ENCODE measurements around the gene FBXO22.

The FBXO22 gene

DNA sequence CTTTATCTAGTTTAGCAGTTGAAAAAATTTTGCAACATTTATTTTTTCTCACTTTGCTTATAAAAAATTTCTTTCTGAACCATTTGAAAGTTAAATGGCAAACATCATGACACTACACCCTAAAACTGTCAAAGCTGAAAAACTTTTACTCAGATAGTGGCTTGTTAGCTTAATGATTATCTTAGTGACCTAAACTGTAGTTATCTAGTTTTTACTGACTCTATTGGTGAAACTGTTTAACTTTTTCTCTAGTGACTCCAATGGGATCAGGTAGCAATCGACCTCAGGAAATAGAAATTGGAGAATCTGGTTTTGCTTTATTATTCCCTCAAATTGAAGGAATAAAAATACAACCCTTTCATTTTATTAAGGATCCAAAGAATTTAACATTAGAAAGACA lies 13.3 kb downstream of the FBXO22 start:
- TF ChIP-seq, protein P1, sequence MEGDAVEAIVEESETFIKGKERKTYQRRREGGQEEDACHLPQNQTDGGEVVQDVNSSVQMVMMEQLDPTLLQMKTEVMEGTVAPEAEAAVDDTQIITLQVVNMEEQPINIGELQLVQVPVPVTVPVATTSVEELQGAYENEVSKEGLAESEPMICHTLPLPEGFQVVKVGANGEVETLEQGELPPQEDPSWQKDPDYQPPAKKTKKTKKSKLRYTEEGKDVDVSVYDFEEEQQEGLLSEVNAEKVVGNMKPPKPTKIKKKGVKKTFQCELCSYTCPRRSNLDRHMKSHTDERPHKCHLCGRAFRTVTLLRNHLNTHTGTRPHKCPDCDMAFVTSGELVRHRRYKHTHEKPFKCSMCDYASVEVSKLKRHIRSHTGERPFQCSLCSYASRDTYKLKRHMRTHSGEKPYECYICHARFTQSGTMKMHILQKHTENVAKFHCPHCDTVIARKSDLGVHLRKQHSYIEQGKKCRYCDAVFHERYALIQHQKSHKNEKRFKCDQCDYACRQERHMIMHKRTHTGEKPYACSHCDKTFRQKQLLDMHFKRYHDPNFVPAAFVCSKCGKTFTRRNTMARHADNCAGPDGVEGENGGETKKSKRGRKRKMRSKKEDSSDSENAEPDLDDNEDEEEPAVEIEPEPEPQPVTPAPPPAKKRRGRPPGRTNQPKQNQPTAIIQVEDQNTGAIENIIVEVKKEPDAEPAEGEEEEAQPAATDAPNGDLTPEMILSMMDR (IDR thresholded peaks at IDR 0.05; ENCODE audit: borderline replicate concordance, control extremely low read depth, extremely low read depth, insufficient read depth, missing control alignments): no peak
- DNase-seq (ENCODE audit: low spot score): no peak
- in situ Hi-C loops (cut with MboI; ENCODE audit: low sequenced_read_pairs, unreplicated experiment): no loop called here

DNA sequence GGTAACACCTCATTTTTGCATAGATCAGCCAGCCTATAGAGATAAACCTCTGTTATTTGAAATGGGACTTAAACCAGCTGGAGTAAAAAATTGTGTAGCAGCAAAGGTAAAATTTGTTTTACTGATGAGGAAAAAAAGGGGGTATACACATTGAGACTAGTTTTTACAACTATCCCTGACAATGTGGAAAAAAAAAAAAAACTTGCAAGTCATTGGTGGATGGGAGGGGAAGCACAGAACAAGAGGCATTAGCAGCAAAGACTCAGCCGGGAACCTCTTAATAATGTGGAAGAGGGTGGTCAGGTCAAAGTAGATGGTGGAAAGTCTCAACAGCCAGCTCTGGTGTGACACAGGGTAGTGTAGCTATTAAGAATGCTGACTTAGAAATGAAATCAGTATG lies 14.5 kb downstream of the FBXO22 start:
- no peak for DNase-seq (ENCODE audit: low spot score)
- TF ChIP-seq, protein P1 (IDR thresholded peaks at IDR 0.05; ENCODE audit: borderline replicate concordance, control extremely low read depth, extremely low read depth, insufficient read depth, missing control alignments): no peak
- in situ Hi-C loops (cut with MboI; ENCODE audit: low sequenced_read_pairs, unreplicated experiment): no loop called here

DNA sequence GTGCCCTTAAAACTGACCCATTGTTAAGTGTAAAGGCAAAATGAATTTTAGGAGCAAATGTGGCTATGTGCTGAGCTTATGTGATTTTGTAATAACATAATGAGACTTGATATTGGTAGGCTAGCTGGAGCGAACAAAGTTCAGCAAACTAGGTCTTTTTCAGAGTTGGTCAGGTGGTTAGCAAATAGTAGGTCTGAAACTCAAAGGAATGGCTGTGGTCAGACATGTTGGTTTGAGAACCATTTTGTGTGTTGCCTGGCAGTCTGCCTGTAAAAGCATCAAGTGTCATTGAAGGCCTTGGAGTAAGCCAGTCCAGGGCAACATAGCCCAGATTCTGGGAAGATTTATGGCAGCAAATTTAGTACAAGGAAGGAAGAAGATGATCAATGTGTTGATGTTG lies 16.4 kb downstream of the FBXO22 start:
- TF ChIP-seq, protein P1 (IDR thresholded peaks at IDR 0.05; ENCODE audit: borderline replicate concordance, control extremely low read depth, extremely low read depth, insufficient read depth, missing control alignments): no peak
- no peak for DNase-seq (ENCODE audit: low spot score)
- in situ Hi-C loops (cut with MboI; ENCODE audit: low sequenced_read_pairs, unreplicated experiment): no loop called here

DNA sequence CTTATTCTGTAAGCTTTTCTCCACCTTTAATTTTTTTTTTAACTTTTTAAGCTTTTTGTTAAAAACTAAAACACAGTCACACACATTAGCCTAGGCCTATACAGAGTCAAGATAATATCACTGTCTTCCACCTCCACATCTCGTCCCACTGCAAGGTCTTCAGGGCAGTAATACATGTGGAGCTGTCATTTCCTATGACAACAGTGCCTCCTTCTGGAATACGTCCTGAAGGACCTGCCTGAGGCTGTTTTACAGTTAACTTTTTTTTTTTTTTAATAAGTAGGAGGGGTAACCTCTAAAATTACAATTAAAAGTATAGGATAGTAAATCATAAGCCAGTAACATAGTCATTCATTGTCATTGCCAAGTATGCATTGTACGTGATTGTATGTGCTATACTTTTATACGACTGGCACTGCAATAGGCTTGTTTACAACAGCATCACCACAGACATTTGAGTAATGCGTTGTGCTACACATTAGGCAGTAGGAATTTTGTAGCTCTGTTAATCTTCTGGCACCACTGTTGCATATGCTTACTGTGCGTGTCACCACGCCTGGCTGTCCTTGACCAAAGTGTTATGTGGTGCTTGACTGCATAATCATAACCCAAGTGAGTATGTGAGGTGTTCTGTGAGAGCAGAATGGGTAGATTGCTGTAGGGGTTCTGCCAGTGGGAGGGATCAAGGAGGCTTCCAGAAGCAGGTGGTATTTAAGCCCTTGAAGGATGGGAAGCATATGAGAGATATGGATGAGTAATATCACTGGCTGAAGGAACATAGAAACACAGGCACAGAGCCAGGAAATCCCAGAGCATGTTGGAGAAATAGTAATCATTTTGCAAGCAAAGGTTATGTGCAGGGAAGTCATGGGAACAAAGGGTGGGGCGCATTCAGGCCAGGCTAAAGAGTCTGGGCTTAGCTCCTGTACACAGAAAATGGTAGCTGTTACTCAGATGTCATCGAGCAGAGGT lies 18.3 kb downstream of the FBXO22 start:
- no peak for DNase-seq (ENCODE audit: low spot score)
- in situ Hi-C loops (cut with MboI; ENCODE audit: low sequenced_read_pairs, unreplicated experiment): no loop called here
- TF ChIP-seq, protein P1 (IDR thresholded peaks at IDR 0.05; ENCODE audit: borderline replicate concordance, control extremely low read depth, extremely low read depth, insufficient read depth, missing control alignments): no peak

DNA sequence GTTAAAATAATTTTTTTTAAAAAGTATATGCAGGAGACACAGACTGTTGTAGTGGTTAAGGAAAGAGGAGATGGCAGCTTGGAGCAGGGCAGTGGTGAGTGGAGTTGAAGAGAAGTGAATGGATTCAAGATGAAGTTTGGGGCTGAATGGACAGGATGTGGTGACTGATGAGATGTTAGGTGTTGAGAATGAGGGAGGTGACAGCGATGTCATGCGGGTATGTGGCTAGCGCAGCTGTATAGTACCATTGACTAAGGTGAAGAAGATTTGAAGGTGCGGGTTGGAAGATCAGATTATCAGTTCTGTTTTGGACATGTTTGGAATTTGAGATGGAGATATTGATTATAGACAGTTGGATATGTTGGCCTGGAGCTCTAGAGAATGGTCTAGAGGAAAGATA lies 20.1 kb downstream of the FBXO22 start:
- TF ChIP-seq, protein P1 (IDR thresholded peaks at IDR 0.05; ENCODE audit: borderline replicate concordance, control extremely low read depth, extremely low read depth, insufficient read depth, missing control alignments): no peak
- DNase-seq (ENCODE audit: low spot score): no peak
- in situ Hi-C loops (cut with MboI; ENCODE audit: low sequenced_read_pairs, unreplicated experiment): no loop called here

DNA sequence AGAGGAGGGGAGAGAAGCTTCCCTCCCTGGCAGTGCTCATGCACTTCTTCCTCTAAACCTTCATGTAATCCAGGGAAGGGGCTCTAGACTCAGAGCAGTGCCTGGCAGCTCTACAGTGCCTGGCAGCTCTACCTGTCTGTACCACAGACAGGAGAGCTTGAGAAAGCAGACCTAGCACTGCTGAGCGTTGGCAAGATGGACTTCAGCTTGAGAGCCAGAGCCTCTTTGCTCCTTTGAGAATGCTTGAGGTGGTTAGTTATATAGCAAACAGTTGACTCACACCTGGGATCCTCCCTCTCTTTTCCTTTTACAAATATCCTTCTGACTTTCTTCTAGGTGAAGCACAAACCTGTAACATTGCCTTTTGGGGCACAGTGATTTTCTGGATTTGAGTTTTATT lies 20.9 kb downstream of the FBXO22 start:
- no peak for DNase-seq (ENCODE audit: low spot score)
- TF ChIP-seq, protein P1 (IDR thresholded peaks at IDR 0.05; ENCODE audit: borderline replicate concordance, control extremely low read depth, extremely low read depth, insufficient read depth, missing control alignments): no peak
- in situ Hi-C loops (cut with MboI; ENCODE audit: low sequenced_read_pairs, unreplicated experiment): no loop called here
